ENCODE data around the gene EPHA4.

EPHA4 gene

GRCh38 chr2:221561770-221562169 lies 10.3 kb downstream of the EPHA4 start:
- DNase-seq (ENCODE audit: low read depth in 2 of 2), result no peak
- H3K4me3 ChIP-seq (replicated peaks in 1 of 2; ENCODE audit: low read depth in 2 of 2, low read length in 2 of 2), result no peak overlapping the region
- TF ChIP-seq, protein P1, sequence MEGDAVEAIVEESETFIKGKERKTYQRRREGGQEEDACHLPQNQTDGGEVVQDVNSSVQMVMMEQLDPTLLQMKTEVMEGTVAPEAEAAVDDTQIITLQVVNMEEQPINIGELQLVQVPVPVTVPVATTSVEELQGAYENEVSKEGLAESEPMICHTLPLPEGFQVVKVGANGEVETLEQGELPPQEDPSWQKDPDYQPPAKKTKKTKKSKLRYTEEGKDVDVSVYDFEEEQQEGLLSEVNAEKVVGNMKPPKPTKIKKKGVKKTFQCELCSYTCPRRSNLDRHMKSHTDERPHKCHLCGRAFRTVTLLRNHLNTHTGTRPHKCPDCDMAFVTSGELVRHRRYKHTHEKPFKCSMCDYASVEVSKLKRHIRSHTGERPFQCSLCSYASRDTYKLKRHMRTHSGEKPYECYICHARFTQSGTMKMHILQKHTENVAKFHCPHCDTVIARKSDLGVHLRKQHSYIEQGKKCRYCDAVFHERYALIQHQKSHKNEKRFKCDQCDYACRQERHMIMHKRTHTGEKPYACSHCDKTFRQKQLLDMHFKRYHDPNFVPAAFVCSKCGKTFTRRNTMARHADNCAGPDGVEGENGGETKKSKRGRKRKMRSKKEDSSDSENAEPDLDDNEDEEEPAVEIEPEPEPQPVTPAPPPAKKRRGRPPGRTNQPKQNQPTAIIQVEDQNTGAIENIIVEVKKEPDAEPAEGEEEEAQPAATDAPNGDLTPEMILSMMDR (IDR thresholded peaks at IDR 0.05; ENCODE audit: low read depth, low read length), result no peak

DNA sequence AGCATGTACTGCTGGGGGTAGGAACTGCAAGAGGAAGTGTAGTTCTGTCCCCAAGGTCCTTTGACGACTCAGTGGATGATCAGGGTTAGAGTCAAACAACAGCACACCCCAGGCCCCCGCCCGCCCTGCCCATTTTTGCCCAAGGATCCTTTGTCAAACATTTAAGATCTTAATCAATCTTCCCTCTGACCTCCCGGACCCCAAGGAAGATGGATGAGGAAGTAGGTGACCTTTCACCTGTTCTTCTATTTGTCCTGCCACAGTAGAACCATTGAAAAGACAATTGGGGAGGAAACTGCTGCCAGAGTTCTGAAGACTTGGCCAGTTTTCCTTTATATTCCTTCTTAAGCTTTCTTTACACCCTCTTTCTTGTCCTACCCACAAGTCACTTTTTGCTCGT lies 12.1 kb downstream of the EPHA4 start:
- TF ChIP-seq, protein P1 (IDR thresholded peaks at IDR 0.05; ENCODE audit: low read depth, low read length), result no peak
- no peak for DNase-seq (ENCODE audit: low read depth in 2 of 2)
- H3K4me3 ChIP-seq (replicated peaks in 1 of 2; ENCODE audit: low read depth in 2 of 2, low read length in 2 of 2), result no peak overlapping the region

- TF ChIP-seq, protein P1 (IDR thresholded peaks at IDR 0.05; ENCODE audit: low read depth, low read length), result no peak
- no peak for DNase-seq (ENCODE audit: low read depth in 2 of 2)
- no peak overlapping the region for H3K4me3 ChIP-seq (replicated peaks in 1 of 2; ENCODE audit: low read depth in 2 of 2, low read length in 2 of 2)
Observed at GRCh38 chr2:221558107-221558506, 14.0 kb downstream of the EPHA4 start.

DNA sequence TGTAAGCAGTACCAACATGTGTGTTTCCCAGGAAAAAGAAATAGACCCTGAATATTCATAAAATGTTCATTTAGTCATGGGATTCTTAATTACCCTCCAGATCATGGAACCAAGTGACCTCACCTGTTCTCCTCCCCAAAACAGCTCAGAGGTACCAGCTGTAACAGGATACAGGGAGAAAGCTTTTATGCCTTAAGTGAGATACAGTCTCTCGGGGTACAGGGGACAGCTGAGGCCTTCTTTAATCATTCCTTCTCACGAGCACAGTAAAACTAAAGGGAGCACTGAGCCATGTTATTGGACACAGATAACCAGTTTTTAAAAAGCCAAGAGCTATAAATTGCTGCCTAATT lies 16.6 kb downstream of the EPHA4 start:
- H3K4me3 ChIP-seq (replicated peaks in 1 of 2; ENCODE audit: low read depth in 2 of 2, low read length in 2 of 2), result no peak overlapping the region
- TF ChIP-seq, protein P1 (IDR thresholded peaks at IDR 0.05; ENCODE audit: low read depth, low read length), result no peak

DNA sequence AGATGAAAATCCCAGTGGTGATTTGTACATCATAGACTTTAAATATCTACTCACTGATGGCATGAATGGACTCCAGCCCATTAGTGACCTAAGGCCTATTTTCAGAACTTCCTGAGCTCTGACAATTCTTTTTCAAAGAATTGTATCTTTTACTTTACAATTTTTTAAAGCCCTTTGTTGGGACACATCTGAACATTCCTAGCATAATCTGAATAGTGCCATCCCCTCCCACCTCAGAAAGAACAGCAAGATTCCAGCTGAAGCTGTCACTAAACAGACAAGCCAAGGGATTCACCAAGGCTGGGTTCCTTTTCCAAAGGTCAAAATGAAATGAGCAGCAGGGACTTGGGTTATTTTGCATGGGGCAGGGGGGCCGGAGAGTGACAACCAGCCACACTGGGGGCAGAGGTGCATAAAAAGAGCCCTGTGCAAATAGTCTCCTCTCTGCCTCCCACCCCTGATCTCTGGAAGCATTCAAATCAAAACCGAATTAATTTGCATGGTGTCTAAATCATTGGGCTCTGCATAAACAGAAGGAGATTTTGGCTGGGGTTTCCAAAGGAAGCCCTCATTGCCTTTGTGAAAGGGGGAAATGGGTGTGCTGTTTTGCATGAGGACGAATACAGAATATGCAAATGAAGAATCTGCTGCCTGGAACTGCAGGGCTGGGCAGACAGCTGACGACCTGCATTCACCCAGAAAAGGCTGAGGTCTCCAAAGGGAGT lies 17.2 kb downstream of the EPHA4 start:
- H3K4me3 ChIP-seq (replicated peaks in 1 of 2; ENCODE audit: low read depth in 2 of 2, low read length in 2 of 2), result no peak overlapping the region
- TF ChIP-seq, protein P1 (IDR thresholded peaks at IDR 0.05; ENCODE audit: low read depth, low read length), result no peak
- DNase-seq (ENCODE audit: low read depth in 2 of 2), result peak in 1 of 2 donors; percentile 26

More for the DNA sequence above, 16.6 kb downstream of the EPHA4 start:
- DNase-seq (ENCODE audit: low read depth in 2 of 2), result no peak

DNA sequence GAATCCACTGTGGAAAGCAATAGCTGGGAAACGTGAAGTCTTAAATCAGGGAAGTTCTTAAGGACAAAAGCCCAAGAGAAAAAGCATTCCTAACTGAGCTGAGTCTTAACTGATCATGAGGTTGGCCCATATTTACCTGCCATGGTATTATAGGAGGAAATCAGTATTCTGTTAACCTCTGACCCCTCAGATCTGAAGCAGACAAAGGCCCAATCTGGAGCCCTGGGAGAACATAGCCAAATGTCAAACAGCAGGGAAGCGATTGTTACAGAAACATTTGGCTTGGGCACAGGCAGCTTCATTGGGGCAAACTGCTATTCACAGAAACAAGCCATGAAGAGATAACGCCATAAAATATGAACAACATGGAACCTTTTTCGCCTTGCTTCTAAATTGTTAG lies 18.8 kb downstream of the EPHA4 start:
- no peak for DNase-seq (ENCODE audit: low read depth in 2 of 2)
- TF ChIP-seq, protein P1 (IDR thresholded peaks at IDR 0.05; ENCODE audit: low read depth, low read length), result no peak
- H3K4me3 ChIP-seq (replicated peaks in 1 of 2; ENCODE audit: low read depth in 2 of 2, low read length in 2 of 2), result no peak overlapping the region

DNA sequence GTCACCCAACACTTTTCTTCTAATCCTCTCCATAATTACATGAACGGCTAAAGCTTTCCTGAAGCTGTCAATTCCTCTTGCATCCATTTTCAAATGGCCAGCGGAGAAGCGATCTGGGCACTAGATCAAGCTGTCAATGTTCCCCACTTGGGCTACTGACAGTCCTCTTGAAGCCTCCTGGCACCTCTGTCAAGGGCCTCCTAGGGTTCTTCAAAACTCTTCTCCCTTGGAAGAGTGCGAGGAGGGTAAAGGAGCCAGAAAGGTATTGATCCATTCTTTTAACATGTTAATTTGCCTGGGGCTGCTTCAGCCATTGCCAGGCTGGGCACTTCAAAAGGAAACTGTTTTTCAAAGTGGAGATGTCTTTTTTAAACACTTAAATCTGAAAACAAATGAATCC lies 19.8 kb downstream of the EPHA4 start:
- TF ChIP-seq, protein P1 (IDR thresholded peaks at IDR 0.05; ENCODE audit: low read depth, low read length), result no peak
- DNase-seq (ENCODE audit: low read depth in 2 of 2), result no peak
- H3K4me3 ChIP-seq (replicated peaks in 1 of 2; ENCODE audit: low read depth in 2 of 2, low read length in 2 of 2), result no peak overlapping the region

All from cardiac fibroblast (primary cell).